ENCODE measurements around the gene FAM120B.

The FAM120B gene

DNA sequence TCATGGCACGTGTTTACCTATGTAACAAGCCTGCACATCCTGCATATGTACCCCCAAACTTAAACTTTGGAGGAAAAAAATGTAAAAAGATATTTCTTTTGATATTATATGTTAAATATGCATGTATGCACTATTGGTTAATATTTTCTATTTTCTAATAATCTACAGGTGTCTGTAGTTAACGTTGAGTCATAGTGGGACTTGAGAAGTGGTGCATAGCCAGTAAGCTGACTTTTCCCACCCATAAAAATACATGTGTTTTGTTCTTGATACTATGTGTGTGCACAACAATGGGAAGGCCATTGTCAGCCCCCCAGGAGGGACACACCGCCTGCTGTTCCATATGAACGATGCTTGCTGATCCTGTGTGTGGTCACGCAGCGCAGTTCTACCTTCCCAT lies 49.1 kb downstream of the FAM120B start:
- Histone ChIP-seq H3K36me3 (peaks cover 52% of the 10 kb centered on the region), H3K27ac (no peak overlapping the region), H3K27me3 (no peaks in the 10 kb centered on the region), H3K9me3 (no peaks in the 10 kb centered on the region), H3K4me1 (ENCODE audit: control insufficient read depth in 1 of 2, insufficient read depth in 1 of 2, low read depth in 1 of 2, low read length in 1 of 2) (no peaks in the 10 kb centered on the region), H3K4me3 (ENCODE audit: low read depth in 1 of 2, low read length in 1 of 2) (no peak overlapping the region)
- TF ChIP-seq, protein P1, sequence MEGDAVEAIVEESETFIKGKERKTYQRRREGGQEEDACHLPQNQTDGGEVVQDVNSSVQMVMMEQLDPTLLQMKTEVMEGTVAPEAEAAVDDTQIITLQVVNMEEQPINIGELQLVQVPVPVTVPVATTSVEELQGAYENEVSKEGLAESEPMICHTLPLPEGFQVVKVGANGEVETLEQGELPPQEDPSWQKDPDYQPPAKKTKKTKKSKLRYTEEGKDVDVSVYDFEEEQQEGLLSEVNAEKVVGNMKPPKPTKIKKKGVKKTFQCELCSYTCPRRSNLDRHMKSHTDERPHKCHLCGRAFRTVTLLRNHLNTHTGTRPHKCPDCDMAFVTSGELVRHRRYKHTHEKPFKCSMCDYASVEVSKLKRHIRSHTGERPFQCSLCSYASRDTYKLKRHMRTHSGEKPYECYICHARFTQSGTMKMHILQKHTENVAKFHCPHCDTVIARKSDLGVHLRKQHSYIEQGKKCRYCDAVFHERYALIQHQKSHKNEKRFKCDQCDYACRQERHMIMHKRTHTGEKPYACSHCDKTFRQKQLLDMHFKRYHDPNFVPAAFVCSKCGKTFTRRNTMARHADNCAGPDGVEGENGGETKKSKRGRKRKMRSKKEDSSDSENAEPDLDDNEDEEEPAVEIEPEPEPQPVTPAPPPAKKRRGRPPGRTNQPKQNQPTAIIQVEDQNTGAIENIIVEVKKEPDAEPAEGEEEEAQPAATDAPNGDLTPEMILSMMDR (IDR thresholded peaks at IDR 0.05), result no peak

- peaks cover 69% of the 10 kb centered on the region for H3K36me3 ChIP-seq
- no peak overlapping the region for H3K4me3 ChIP-seq (ENCODE audit: low read depth in 1 of 2, low read length in 1 of 2)
- H3K4me1 ChIP-seq (ENCODE audit: control insufficient read depth in 1 of 2, insufficient read depth in 1 of 2, low read depth in 1 of 2, low read length in 1 of 2), result no peaks in the 10 kb centered on the region
- H3K9me3 ChIP-seq, result no peaks in the 10 kb centered on the region
- no peak overlapping the region for H3K27ac ChIP-seq
- TF ChIP-seq, protein P1 (IDR thresholded peaks at IDR 0.05), result no peak
- no peaks in the 10 kb centered on the region for H3K27me3 ChIP-seq
Observed at GRCh38 chr6:170357812-170358211, 51.3 kb downstream of the FAM120B start.

- Histone ChIP-seq H3K27me3 (no peaks in the 10 kb centered on the region), H3K36me3 (peaks cover 75% of the 10 kb centered on the region), H3K4me3 (ENCODE audit: low read depth in 1 of 2, low read length in 1 of 2) (no peak overlapping the region), H3K4me1 (ENCODE audit: control insufficient read depth in 1 of 2, insufficient read depth in 1 of 2, low read depth in 1 of 2, low read length in 1 of 2) (no peaks in the 10 kb centered on the region), H3K9me3 (no peaks in the 10 kb centered on the region), H3K27ac (no peak overlapping the region)
- TF ChIP-seq, protein P1 (IDR thresholded peaks at IDR 0.05), result no peak
Observed at GRCh38 chr6:170358496-170358895, 51.9 kb downstream of the FAM120B start.

- H3K9me3 ChIP-seq, result no peaks in the 10 kb centered on the region
- TF ChIP-seq, protein P1 (IDR thresholded peaks at IDR 0.05), result no peak
- no peak overlapping the region for H3K4me3 ChIP-seq (ENCODE audit: low read depth in 1 of 2, low read length in 1 of 2)
- peaks cover 92% of the 10 kb centered on the region for H3K36me3 ChIP-seq
- H3K4me1 ChIP-seq (ENCODE audit: control insufficient read depth in 1 of 2, insufficient read depth in 1 of 2, low read depth in 1 of 2, low read length in 1 of 2), result no peaks in the 10 kb centered on the region
- H3K27ac ChIP-seq, result no peak overlapping the region
- no peaks in the 10 kb centered on the region for H3K27me3 ChIP-seq
Observed at GRCh38 chr6:170360476-170360875, 53.9 kb downstream of the FAM120B start.

- Histone ChIP-seq H3K36me3 (peaks cover 92% of the 10 kb centered on the region), H3K4me3 (ENCODE audit: low read depth in 1 of 2, low read length in 1 of 2) (no peak overlapping the region), H3K4me1 (ENCODE audit: control insufficient read depth in 1 of 2, insufficient read depth in 1 of 2, low read depth in 1 of 2, low read length in 1 of 2) (no peaks in the 10 kb centered on the region), H3K27me3 (no peaks in the 10 kb centered on the region), H3K9me3 (no peaks in the 10 kb centered on the region), H3K27ac (no peak overlapping the region)
- TF ChIP-seq, protein P1 (IDR thresholded peaks at IDR 0.05), result no peak
Observed at GRCh38 chr6:170361335-170361734, 54.8 kb downstream of the FAM120B start.

GRCh38 chr6:170362121-170362520 lies 55.6 kb downstream of the FAM120B start:
- H3K4me3 ChIP-seq (ENCODE audit: low read depth in 1 of 2, low read length in 1 of 2), result no peak overlapping the region

More at GRCh38 chr6:170362121-170362520, 55.6 kb downstream of the FAM120B start:
- no peaks in the 10 kb centered on the region for H3K9me3 ChIP-seq
- TF ChIP-seq, protein P1 (IDR thresholded peaks at IDR 0.05), result no peak
- no peak overlapping the region for H3K27ac ChIP-seq
- H3K4me1 ChIP-seq (ENCODE audit: control insufficient read depth in 1 of 2, insufficient read depth in 1 of 2, low read depth in 1 of 2, low read length in 1 of 2), result no peaks in the 10 kb centered on the region
- peaks cover 93% of the 10 kb centered on the region for H3K36me3 ChIP-seq
- no peaks in the 10 kb centered on the region for H3K27me3 ChIP-seq

Measured in neutrophil (primary cell).